ENCODE data around the gene SON. TPM values are rescaled to one million over a fixed set of nuclear protein-coding genes. Genes with fewer than 3 reads are reported as not detected.

The SON gene
- total and polyA plus RNA-seq, 2 of the 4 experiments (the other 2 are of a cell fraction), result 81.6 to 146 TPM

- TF ChIP-seq CTCF (conservative IDR thresholded peaks at IDR 0.05; ENCODE audit: low read depth, low read length) (no peak; the same call in 1 of the 2 replicates), RCOR1 (IDR thresholded peaks at IDR 0.05; ENCODE audit: insufficient replicate concordance, low read length) (no peak), SMC3 (IDR thresholded peaks at IDR 0.05; ENCODE audit: low read depth, low read length) (no peak), CHD1 (IDR thresholded peaks at IDR 0.05; ENCODE audit: low read depth, low read length) (no peak), NFE2L2 (IDR thresholded peaks at IDR 0.05; ENCODE audit: low read depth, low read length) (no peak), BHLHE40 (IDR thresholded peaks at IDR 0.05; ENCODE audit: low read depth, low read length) (no peak), MAFK (IDR thresholded peaks at IDR 0.05; ENCODE audit: low read depth, low read length) (no peak)
Observed at GRCh38 chr21:33588485-33589335, 45.9 kb downstream of the SON start, which contains the start of gene DONSON (continued).

All from IMR-90 (cell line).